Smooth muscle cell (in vitro differentiated cells): ENCODE results near the gene NUSAP1. TPM values are rescaled to one million over a fixed set of nuclear protein-coding genes. Genes with fewer than 3 reads are reported as not detected.

Experiments
- DNase-seq: peaks from one replicate; lab custom pipeline; 2025; ENCODE audit not compliant: unreplicated experiment; lab: John Stamatoyannopoulos, UW
- H2AFZ ChIP-seq: fragments of 200-600 bp; sonication (generic); 2 replicates; pipeline ENCODE4 v1.6.0; 2016; ENCODE audit warnings: antibody characterized with exemption, low read depth, mild to moderate bottlenecking
- H3F3A ChIP-seq: fragments of 200-600 bp; sonication (generic); 2 replicates; pipeline ENCODE4 v1.6.0; 2017; ENCODE audit warnings: antibody characterized with exemption, low read depth
- H3K27ac ChIP-seq: fragments of 200-600 bp; sonication (generic); 2 replicates; pipeline ENCODE4 v1.5.1; 2016; ENCODE audit warnings: low read depth, mild to moderate bottlenecking
- H3K27me3 ChIP-seq: fragments of 200-600 bp; sonication (generic); 2 replicates; pipeline ENCODE4 v1.6.1; 2016; ENCODE audit warnings: low read depth, mild to moderate bottlenecking
- H3K36me3 ChIP-seq: fragments of 200-600 bp; sonication (generic); 2 replicates; pipeline ENCODE4 v1.5.1; 2016; ENCODE audit warnings: low read depth
- H3K4me1 ChIP-seq: fragments of 200-600 bp; sonication (generic); 2 replicates; pipeline ENCODE4 v1.5.1; 2016; ENCODE audit warnings: low read depth
- H3K4me2 ChIP-seq: fragments of 200-600 bp; sonication (generic); 2 replicates; pipeline ENCODE4 v1.6.0; 2016; ENCODE audit warnings: mild to moderate bottlenecking
- H3K4me3 ChIP-seq: fragments of 200-600 bp; sonication (generic); 2 replicates; pipeline ENCODE4 v1.5.1; 2016; ENCODE audit warnings: mild to moderate bottlenecking
- H3K79me2 ChIP-seq: fragments of 200-600 bp; sonication (generic); 2 replicates; pipeline ENCODE4 v1.6.0; 2016; ENCODE audit warnings: low read depth, mild to moderate bottlenecking
- H3K9ac ChIP-seq: fragments of 200-600 bp; sonication (generic); 2 replicates; pipeline ENCODE4 v1.6.0; 2016; ENCODE audit warnings: low read depth
- H3K9me3 ChIP-seq: fragments of 200-600 bp; sonication (generic); replicated peaks from 2 replicates; pipeline ENCODE4 v1.5.1; 2016; ENCODE audit warnings: low read depth
- H4K20me1 ChIP-seq: fragments of 200-600 bp; sonication (generic); 2 replicates; pipeline ENCODE4 v1.6.0; 2016; ENCODE audit warnings: low read depth
- WGBS: methylation state at CpG from one replicate; pipeline ENCODE4 v1.1.7; 2016; ENCODE audit warnings: low lambda C conversion rate; 5-methylcytosine and 5-hydroxymethylcytosine counted together
- polyA plus RNA-seq: library from polyadenylated mRNA; unstranded; fragments of >200 nt; fragmentation: Nextera tagmentation; extraction: Ambion mirVana; gene quantifications from 2 replicates; pipeline ENCODE4 v1.2.1, GENCODE V29; 2016
- total RNA-seq: library from RNA; depleted of rRNA; stranded (reverse); fragments of >200 nt; gene quantifications from 2 replicates; pipeline ENCODE4 v1.2.3, GENCODE V29; 2014
- TF ChIP-seq, protein P1 (sequence below): fragments of 200-600 bp; sonication (generic); IDR thresholded peaks from 2 replicates; pipeline ENCODE4 v1.5.1; 2017; ENCODE audit warnings: borderline replicate concordance, mild to moderate bottlenecking, antibody characterized with exemption; ENCODE audit not compliant: insufficient read depth, poor library complexity, severe bottlenecking

Gene NUSAP1
- total and polyA plus RNA-seq, 2 experiments from 2014 or later = 26.6 to 39.1 TPM

DNA sequence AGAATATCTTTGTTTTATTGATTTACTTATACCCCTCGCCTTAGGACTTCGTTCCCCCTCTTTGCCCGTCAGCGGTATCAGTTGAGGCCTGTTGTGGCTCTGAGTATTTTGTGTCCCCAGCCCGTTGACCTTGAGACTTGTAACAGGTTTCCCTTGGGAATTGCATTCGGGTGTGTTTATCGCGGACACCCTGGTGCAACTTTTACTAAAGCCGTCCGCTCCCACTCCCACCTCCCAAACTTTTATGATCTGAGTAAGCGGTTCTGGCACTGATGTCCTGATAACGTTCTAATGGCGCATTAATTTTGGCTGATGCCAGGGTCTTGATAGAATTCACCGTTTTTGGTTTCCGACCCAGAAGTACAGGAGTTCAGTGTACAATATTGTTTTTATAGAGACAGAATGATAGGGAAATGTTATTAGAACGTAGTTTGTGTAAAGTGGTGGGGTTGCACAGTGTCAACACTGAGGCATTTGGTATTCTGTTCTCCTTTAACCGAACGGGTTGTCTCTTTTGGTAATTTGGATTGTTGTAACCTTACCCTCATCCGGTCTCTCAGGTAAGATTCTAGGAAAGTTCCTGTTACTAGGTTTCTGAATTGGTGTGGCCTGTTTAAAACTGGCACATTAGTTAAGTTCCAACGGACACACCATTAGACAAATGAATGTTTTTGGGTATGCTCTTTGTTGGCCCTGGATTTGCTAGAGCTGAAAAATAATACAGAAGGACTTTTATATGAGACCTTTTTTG, 48.1 kb upstream of the NUSAP1 start:
- Histone ChIP-seq H2AFZ (peak overlapping the region; percentile 62), H3K27ac (peak overlapping the region; percentile 88), H3K27me3 (no peaks in the 10 kb centered on the region), H3F3A (peaks cover 5% of the 10 kb centered on the region), H3K36me3 (peaks cover 7% of the 10 kb centered on the region), H3K4me1 (peaks cover 12% of the 10 kb centered on the region), H3K4me3 (peak overlapping the region; percentile 89), H3K79me2 (peaks cover 47% of the 10 kb centered on the region), H3K9ac (peak overlapping the region; percentile 81), H3K9me3 (no peaks in the 10 kb centered on the region), H3K4me2 (peak overlapping the region; percentile 98), H4K20me1 (peaks cover 6% of the 10 kb centered on the region)
- TF ChIP-seq, protein P1, sequence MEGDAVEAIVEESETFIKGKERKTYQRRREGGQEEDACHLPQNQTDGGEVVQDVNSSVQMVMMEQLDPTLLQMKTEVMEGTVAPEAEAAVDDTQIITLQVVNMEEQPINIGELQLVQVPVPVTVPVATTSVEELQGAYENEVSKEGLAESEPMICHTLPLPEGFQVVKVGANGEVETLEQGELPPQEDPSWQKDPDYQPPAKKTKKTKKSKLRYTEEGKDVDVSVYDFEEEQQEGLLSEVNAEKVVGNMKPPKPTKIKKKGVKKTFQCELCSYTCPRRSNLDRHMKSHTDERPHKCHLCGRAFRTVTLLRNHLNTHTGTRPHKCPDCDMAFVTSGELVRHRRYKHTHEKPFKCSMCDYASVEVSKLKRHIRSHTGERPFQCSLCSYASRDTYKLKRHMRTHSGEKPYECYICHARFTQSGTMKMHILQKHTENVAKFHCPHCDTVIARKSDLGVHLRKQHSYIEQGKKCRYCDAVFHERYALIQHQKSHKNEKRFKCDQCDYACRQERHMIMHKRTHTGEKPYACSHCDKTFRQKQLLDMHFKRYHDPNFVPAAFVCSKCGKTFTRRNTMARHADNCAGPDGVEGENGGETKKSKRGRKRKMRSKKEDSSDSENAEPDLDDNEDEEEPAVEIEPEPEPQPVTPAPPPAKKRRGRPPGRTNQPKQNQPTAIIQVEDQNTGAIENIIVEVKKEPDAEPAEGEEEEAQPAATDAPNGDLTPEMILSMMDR = no peak
- DNase-seq = no peak
- WGBS = 2% methylated on average over 20 of the region's 20 CpGs

DNA sequence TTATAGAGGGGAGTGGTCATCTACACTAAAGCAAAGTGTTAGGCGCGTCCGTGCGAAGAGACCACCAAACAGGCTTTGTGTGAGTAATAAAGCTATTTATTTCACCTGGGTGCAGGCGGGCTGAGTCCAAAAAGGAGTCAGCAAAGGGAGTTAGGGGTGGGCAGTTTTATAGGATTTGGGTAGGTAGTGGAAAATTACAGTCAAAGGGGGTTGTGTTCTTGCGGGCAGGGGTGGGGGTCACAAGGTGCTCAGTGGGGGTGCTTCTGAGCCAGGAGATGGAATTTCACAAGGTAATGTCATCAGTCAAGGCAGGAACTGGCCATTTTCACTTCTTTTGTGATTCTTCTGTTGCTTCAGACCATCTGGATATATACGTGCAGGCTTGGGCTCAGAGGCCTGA, 47.4 kb upstream of the NUSAP1 start:
- Histone ChIP-seq H3K27me3 (no peaks in the 10 kb centered on the region), H3K4me2 (peak overlapping the region; percentile 98), H2AFZ (no peak overlapping the region), H3K36me3 (peaks cover 7% of the 10 kb centered on the region), H3K4me3 (peak overlapping the region; percentile 89), H3K79me2 (peaks cover 47% of the 10 kb centered on the region), H3K4me1 (peaks cover 12% of the 10 kb centered on the region), H3K9me3 (no peaks in the 10 kb centered on the region), H3F3A (peaks cover 5% of the 10 kb centered on the region), H4K20me1 (peaks cover 6% of the 10 kb centered on the region), H3K9ac (peak overlapping the region; percentile 81), H3K27ac (peak overlapping the region; percentile 88)
- 31% methylated on average over 7 of the region's 7 CpGs for WGBS
- no peak for DNase-seq
- TF ChIP-seq, protein P1 = no peak

DNA sequence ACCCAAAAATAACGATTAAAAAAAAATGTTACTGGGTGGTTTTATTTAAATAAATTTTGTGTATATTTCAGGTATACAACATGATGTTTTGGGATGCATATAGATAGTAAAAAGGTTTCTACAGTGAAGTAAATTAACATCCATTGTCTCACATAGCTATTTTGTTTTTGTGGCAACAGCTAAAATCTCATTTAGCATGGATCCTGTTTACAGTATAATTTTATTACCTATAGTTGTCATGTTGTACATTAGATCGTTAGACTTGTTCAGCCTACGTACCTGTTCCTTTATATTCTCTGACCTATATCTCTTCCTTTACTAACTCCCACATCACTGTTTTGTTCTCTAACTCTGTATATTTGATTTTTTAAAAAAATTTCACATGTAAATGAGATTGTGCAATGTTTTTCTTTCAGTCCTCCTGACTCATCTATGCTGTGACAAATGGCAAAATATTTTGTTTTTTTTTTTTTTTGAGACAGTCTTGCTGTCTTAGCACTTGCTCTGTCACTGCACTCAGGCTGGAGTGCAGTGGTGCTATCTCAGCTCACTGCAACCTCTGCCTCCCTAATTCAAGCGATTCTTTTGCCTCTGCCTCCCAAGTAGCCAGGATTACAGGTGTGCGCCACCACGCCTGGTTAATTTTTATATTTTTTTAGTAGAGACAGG, 45.9 kb upstream of the NUSAP1 start:
- no peak overlapping the region for H2AFZ ChIP-seq
- 98% methylated on average over 6 of the region's 6 CpGs for WGBS
- no peak for DNase-seq
- no peaks in the 10 kb centered on the region for H3K9me3 ChIP-seq
- TF ChIP-seq, protein P1 = no peak
- H3K27me3 ChIP-seq = no peaks in the 10 kb centered on the region
- no peak overlapping the region for H3K27ac ChIP-seq
- peaks cover 6% of the 10 kb centered on the region for H4K20me1 ChIP-seq
- no peaks in the 10 kb centered on the region for H3F3A ChIP-seq
- H3K79me2 ChIP-seq = peaks cover 47% of the 10 kb centered on the region
- H3K4me1 ChIP-seq = peaks cover 12% of the 10 kb centered on the region
- no peak overlapping the region for H3K9ac ChIP-seq
- H3K4me2 ChIP-seq = no peak overlapping the region
- no peak overlapping the region for H3K4me3 ChIP-seq
- peaks cover 7% of the 10 kb centered on the region for H3K36me3 ChIP-seq
